PC-3 (cell line): Measurements from ENCODE around the gene CORO2A. TPM values are rescaled to one million over a fixed set of nuclear protein-coding genes. Genes with fewer than 3 reads are reported as not detected.

Source experiments
- ATAC-seq: fragments of 200-7000 bp; cut with Tn5 transposase; 2 replicates; pipeline ENCODE4 v1.9.1; 2020; ENCODE audit warnings: mild to moderate bottlenecking, moderate library complexity
- BruUV-seq: library from RNA; stranded (reverse); fragments of 400-500 nt; replicated peaks from 2 replicates; lab custom pipeline; 2021; lab: Mats Ljungman, UMichigan
- CTCF ChIA-PET: fragments of 300-600 bp; sonication (Branson Sonifier 250); formaldehyde crosslinking; loops from one replicate; lab custom pipeline; 2022; ENCODE audit warnings: antibody characterized with exemption; lab: Charles Lee
- POLR2A ChIA-PET: fragments of 300-600 bp; sonication (Branson Sonifier 250); formaldehyde crosslinking; loops from one replicate; lab custom pipeline; 2022; ENCODE audit warnings: antibody characterized with exemption; ENCODE audit not compliant: unreplicated experiment; lab: Charles Lee
- DNase-seq: peaks from one replicate; pipeline ENCODE4 v3.0.0-alpha.2; 2015
- H2AFZ ChIP-seq: fragments of 300-600 bp; sonication (generic); 2 replicates; pipeline ENCODE4 v1.6.0; 2016; ENCODE audit warnings: antibody characterized with exemption, low read length
- H3F3A ChIP-seq: fragments of 300-600 bp; sonication (generic); one replicate; pipeline ENCODE4 v1.6.0; 2017; ENCODE audit warnings: antibody characterized with exemption, low read length, control low read depth, mild to moderate bottlenecking; ENCODE audit not compliant: unreplicated experiment
- H3K27ac ChIP-seq: fragments of 300-600 bp; sonication (generic); 2 replicates; pipeline ENCODE4 v1.5.1; 2016; ENCODE audit warnings: mild to moderate bottlenecking, low read length
- H3K27me3 ChIP-seq: fragments of 300-600 bp; sonication (generic); 2 replicates; pipeline ENCODE4 v1.6.1; 2016; ENCODE audit warnings: low read length, mixed read lengths
- H3K36me3 ChIP-seq: fragments of 300-600 bp; sonication (generic); 2 replicates; pipeline ENCODE4 v1.6.1; 2016; ENCODE audit warnings: low read depth, mixed run types, low read length, mixed read lengths
- H3K4me1 ChIP-seq: fragments of 300-600 bp; sonication (generic); 2 replicates; pipeline ENCODE4 v1.5.1; 2016; ENCODE audit warnings: low read length; ENCODE audit not compliant: insufficient read depth
- H3K4me2 ChIP-seq: fragments of 300-600 bp; sonication (generic); 2 replicates; pipeline ENCODE4 v1.6.0; 2016; ENCODE audit warnings: low read length
- H3K4me3 ChIP-seq: fragments of 300-600 bp; sonication (generic); 2 replicates; pipeline ENCODE4 v1.5.1; 2016; ENCODE audit warnings: mild to moderate bottlenecking, low read length, mixed read lengths
- H3K79me2 ChIP-seq: fragments of 300-600 bp; sonication (generic); 2 replicates; pipeline ENCODE4 v1.6.1; 2017; ENCODE audit warnings: low read length, mixed read lengths
- H3K9ac ChIP-seq: fragments of 300-600 bp; sonication (generic); 2 replicates; pipeline ENCODE4 v1.6.0; 2016; ENCODE audit warnings: mild to moderate bottlenecking, low read length
- H3K9me2 ChIP-seq: fragments of 300-600 bp; sonication (generic); replicated peaks from 2 replicates; pipeline ENCODE4 v1.6.1; 2016; ENCODE audit warnings: mixed run types, low read length, mixed read lengths
- H3K9me3 ChIP-seq: fragments of 300-600 bp; sonication (generic); 2 replicates; pipeline ENCODE4 v1.6.1; 2016; ENCODE audit warnings: low read length, mixed read lengths
- H4K20me1 ChIP-seq: fragments of 300-600 bp; sonication (generic); 2 replicates; pipeline ENCODE4 v1.6.1; 2016; ENCODE audit warnings: low read length, mixed read lengths
- CTCF ChIP-seq: fragments of 300-600 bp; sonication (generic); conservative IDR thresholded peaks from 2 replicates; pipeline ENCODE4 v1.5.1; 2017; ENCODE audit warnings: antibody characterized with exemption, low read depth, mild to moderate bottlenecking, low read length
- EZH2 ChIP-seq: fragments of 300-600 bp; sonication (generic); IDR thresholded peaks from one replicate; pipeline ENCODE4 v1.6.1; 2017; ENCODE audit warnings: antibody characterized with exemption, mild to moderate bottlenecking, low read length; ENCODE audit not compliant: unreplicated experiment
- EZH2phosphoT487 ChIP-seq: fragments of 300-600 bp; sonication (generic); IDR thresholded peaks from 2 replicates; pipeline ENCODE4 v1.6.1; 2018; ENCODE audit warnings: mild to moderate bottlenecking, antibody characterized with exemption, low read length, borderline replicate concordance
- intact Hi-C: fragments of 100-400 bp; cut with micrococcal nuclease; formaldehyde crosslinking; loops from 2 replicates; pipeline ENCODE4 v1.9.0; 2023
- total RNA-seq: library from RNA; depleted of rRNA; stranded (reverse); fragments of >200 nt; gene quantifications from 2 replicates; pipeline ENCODE4 v1.2.3, GENCODE V29; 2014

Gene CORO2A
- total RNA-seq, 1 experiment from 2014 or later = 2.2 TPM

- CTCF ChIA-PET = no interaction called here
- POLR2A ChIA-PET = no interaction called here
- H3K4me1 ChIP-seq = peaks cover 39% of the 10 kb centered on the region
These were observed 38.4 kb upstream of the CORO2A start for GRCh38 chr9:98230789-98231188.

GRCh38 chr9:98230304-98230703, 37.9 kb upstream of the CORO2A start:
- no peak overlapping the region for H3K9ac ChIP-seq
- no peaks in the 10 kb centered on the region for H3K79me2 ChIP-seq
- BruUV-seq = no TSS peak
- ATAC-seq (peak; percentile 70), DNase-seq (peak; percentile 57)
- TF ChIP-seq EZH2phosphoT487 (no peak), CTCF (no peak), EZH2 (no peak)
- no peaks in the 10 kb centered on the region for H3F3A ChIP-seq
- peaks cover 39% of the 10 kb centered on the region for H3K4me1 ChIP-seq
- H3K27ac ChIP-seq = peak overlapping the region; percentile 62
- H3K4me2 ChIP-seq = no peak overlapping the region
- intact Hi-C loops = no loop called here
- no peak overlapping the region for H3K4me3 ChIP-seq
- no peak overlapping the region for H2AFZ ChIP-seq
- no peaks in the 10 kb centered on the region for H3K9me2 ChIP-seq
- ChIA-PET POLR2A (no interaction called here), CTCF (interaction anchor here (0.6 to 1.0 kb wide), 2 partner anchors 109 to 874 kb away, joined by 3 read pairs; partner anchors contain the start of gene TGFBR1)
- no peaks in the 10 kb centered on the region for H4K20me1 ChIP-seq
- H3K27me3 ChIP-seq = no peaks in the 10 kb centered on the region
- H3K36me3 ChIP-seq = 0 out of 2 replicates have a peak, but pooled peaks cover 5% of the 10 kb centered on the region
- H3K9me3 ChIP-seq = no peaks in the 10 kb centered on the region

More at GRCh38 chr9:98230789-98231188, 38.4 kb upstream of the CORO2A start:
- Histone ChIP-seq H3K9me2 (no peaks in the 10 kb centered on the region), H3K79me2 (no peaks in the 10 kb centered on the region), H2AFZ (no peak overlapping the region), H3F3A (no peaks in the 10 kb centered on the region), H4K20me1 (no peaks in the 10 kb centered on the region), H3K36me3 (0 out of 2 replicates have a peak, but pooled peaks cover 2% of the 10 kb centered on the region), H3K9me3 (no peaks in the 10 kb centered on the region), H3K27ac (peak overlapping the region; percentile 62), H3K4me3 (no peak overlapping the region), H3K4me2 (peak overlapping the region; percentile 13; the same call in 1 of the 2 replicates), H3K27me3 (no peaks in the 10 kb centered on the region), H3K9ac (no peak overlapping the region)
- intact Hi-C loops = no loop called here
- peak; percentile 13 for DNase-seq
- ATAC-seq = peak; percentile 50
- TF ChIP-seq CTCF = no peak
- no TSS peak for BruUV-seq

- Histone ChIP-seq H3K4me1 (peaks cover 39% of the 10 kb centered on the region), H3K9ac (no peak overlapping the region), H2AFZ (no peak overlapping the region), H3K36me3 (0 out of 2 replicates have a peak, but pooled peaks cover 5% of the 10 kb centered on the region), H3F3A (no peaks in the 10 kb centered on the region), H3K27ac (peak overlapping the region; percentile 62), H4K20me1 (no peaks in the 10 kb centered on the region), H3K4me3 (no peak overlapping the region), H3K9me3 (no peaks in the 10 kb centered on the region), H3K4me2 (no peak overlapping the region), H3K79me2 (no peaks in the 10 kb centered on the region), H3K9me2 (no peaks in the 10 kb centered on the region), H3K27me3 (no peaks in the 10 kb centered on the region)
- ATAC-seq (no peak), DNase-seq (no peak)
- TF ChIP-seq EZH2 = no peak
- no peak for TF ChIP-seq CTCF
- TF ChIP-seq EZH2phosphoT487 = no peak
- no TSS peak for BruUV-seq
- ChIA-PET POLR2A (no interaction called here), CTCF (interaction anchor here (1.0 kb wide), 1 partner anchor 109 kb away, joined by 3 read pairs; no protein-coding TSS in a partner anchor)
- intact Hi-C loops = no loop called here
These were observed 37.2 kb upstream of the CORO2A start for GRCh38 chr9:98229620-98230019.
